Rectal smooth muscle tissue (tissue), 1 donor: ENCODE data around the gene TBX1.

Experiments
- H3K27ac ChIP-seq: one replicate; pipeline ENCODE4 v1.7.0; 2013; ENCODE audit warnings: low read depth, low read length, inconsistent platforms
- H3K27me3 ChIP-seq: one replicate; pipeline ENCODE4 v1.7.0; 2013; ENCODE audit warnings: low read length; ENCODE audit not compliant: control insufficient read depth, insufficient read depth
- H3K36me3 ChIP-seq: one replicate; pipeline ENCODE4 v1.7.0; 2013; ENCODE audit warnings: low read length; ENCODE audit not compliant: control insufficient read depth, insufficient read depth
- H3K4me1 ChIP-seq: one replicate; pipeline ENCODE4 v1.7.0; 2013; ENCODE audit warnings: low read length; ENCODE audit not compliant: control insufficient read depth, insufficient read depth
- H3K4me3 ChIP-seq: one replicate; pipeline ENCODE4 v1.7.0; 2013; ENCODE audit warnings: low read length
- H3K9ac ChIP-seq: one replicate; pipeline ENCODE4 v1.7.0; 2013; ENCODE audit warnings: low read length

The TBX1 gene

GRCh38 chr22:19801340-19802000 is 40.9 kb downstream of the TBX1 start:
- no peaks in the 10 kb centered on the region for H3K27me3 ChIP-seq
- no peak overlapping the region for H3K9ac ChIP-seq
- H3K4me3 ChIP-seq, result no peak overlapping the region
- H3K27ac ChIP-seq, result no peak overlapping the region
- no peaks in the 10 kb centered on the region for H3K36me3 ChIP-seq
- H3K4me1 ChIP-seq, result no peaks in the 10 kb centered on the region

GRCh38 chr22:19802001-19802893 is 41.7 kb downstream of the TBX1 start:
- Histone ChIP-seq H3K27me3 (no peaks in the 10 kb centered on the region), H3K36me3 (no peaks in the 10 kb centered on the region), H3K27ac (no peak overlapping the region), H3K4me1 (no peaks in the 10 kb centered on the region), H3K9ac (no peak overlapping the region), H3K4me3 (no peak overlapping the region)

DNA sequence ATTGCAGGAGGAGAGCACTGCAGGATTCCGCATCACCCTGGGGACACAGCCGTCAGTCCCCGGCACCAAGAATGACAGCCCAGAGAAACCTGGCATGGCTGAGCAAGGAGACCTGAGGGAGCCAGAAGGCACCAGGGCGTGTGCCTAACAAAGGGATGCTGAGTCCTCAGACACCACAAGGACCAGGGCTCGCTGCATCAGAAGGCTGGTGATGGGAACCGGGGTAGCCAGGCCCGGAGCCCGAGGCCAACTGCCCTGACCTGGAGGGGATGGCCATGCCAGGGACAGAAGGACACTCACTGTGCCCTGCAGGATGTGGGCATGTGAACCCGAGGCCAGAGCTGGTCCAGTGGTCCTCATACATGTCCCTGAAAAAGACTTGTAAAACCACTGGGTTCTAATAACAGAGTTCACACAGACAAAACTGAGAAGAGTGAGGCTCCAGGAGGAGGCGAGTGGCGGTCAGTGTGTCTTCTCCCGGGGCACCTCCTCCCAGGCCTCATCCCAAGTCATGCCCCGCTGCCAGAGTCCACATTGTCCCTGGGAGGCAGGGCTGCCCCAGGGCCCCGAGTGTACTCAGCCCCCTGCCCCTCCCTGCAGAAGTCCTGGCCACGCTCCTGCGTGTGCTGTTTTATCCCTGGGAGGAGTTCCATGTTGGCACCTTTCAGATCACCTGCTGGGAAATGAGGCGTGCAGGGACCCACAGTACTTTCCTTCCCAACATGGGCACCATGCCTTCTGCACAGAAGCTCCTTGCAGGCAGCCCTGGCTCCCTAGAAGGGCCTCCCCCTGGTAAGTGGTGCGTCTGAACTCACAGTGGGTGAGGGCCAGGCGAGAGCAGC is 42.5 kb downstream of the TBX1 start:
- Histone ChIP-seq H3K27me3 (no peaks in the 10 kb centered on the region), H3K4me3 (no peak overlapping the region), H3K36me3 (no peaks in the 10 kb centered on the region), H3K9ac (no peak overlapping the region), H3K27ac (no peak overlapping the region), H3K4me1 (no peaks in the 10 kb centered on the region)

- Histone ChIP-seq H3K36me3 (no peaks in the 10 kb centered on the region), H3K9ac (no peak overlapping the region), H3K4me3 (no peak overlapping the region), H3K27me3 (no peaks in the 10 kb centered on the region), H3K4me1 (no peaks in the 10 kb centered on the region), H3K27ac (no peak overlapping the region)
Observed at GRCh38 chr22:19803736-19804267, 43.2 kb downstream of the TBX1 start.

DNA sequence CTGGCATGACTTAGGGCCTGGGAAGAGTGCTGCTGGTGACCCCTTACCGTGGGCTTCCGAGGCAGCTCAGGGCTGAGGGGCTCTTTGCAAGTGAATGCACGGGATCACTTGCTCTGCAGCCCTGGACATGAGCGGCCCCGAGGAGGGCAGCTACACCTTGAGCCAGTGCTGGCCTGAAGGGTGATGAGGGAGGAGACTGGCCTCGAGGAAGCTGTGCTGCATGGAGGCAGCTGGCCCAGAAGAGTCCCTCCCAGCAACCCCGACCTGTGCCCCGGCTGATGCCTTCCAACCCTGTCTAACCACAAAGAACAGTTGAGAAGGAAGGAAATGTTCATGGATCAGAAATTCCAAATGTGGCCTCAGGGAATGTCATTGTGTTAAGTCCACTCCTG is 45.2 kb downstream of the TBX1 start:
- no peak overlapping the region for H3K27ac ChIP-seq
- no peaks in the 10 kb centered on the region for H3K36me3 ChIP-seq
- no peak overlapping the region for H3K9ac ChIP-seq
- no peaks in the 10 kb centered on the region for H3K4me1 ChIP-seq
- H3K27me3 ChIP-seq, result no peaks in the 10 kb centered on the region
- no peak overlapping the region for H3K4me3 ChIP-seq

GRCh38 chr22:19806213-19807160 is 45.9 kb downstream of the TBX1 start:
- Histone ChIP-seq H3K4me1 (no peaks in the 10 kb centered on the region), H3K27me3 (no peaks in the 10 kb centered on the region), H3K36me3 (no peaks in the 10 kb centered on the region), H3K4me3 (no peak overlapping the region), H3K27ac (no peak overlapping the region), H3K9ac (no peak overlapping the region)

- Histone ChIP-seq H3K4me1 (no peaks in the 10 kb centered on the region), H3K36me3 (no peaks in the 10 kb centered on the region), H3K27me3 (no peaks in the 10 kb centered on the region), H3K4me3 (no peak overlapping the region), H3K9ac (no peak overlapping the region), H3K27ac (no peak overlapping the region)
Observed at GRCh38 chr22:19807161-19807913, 46.8 kb downstream of the TBX1 start.

DNA sequence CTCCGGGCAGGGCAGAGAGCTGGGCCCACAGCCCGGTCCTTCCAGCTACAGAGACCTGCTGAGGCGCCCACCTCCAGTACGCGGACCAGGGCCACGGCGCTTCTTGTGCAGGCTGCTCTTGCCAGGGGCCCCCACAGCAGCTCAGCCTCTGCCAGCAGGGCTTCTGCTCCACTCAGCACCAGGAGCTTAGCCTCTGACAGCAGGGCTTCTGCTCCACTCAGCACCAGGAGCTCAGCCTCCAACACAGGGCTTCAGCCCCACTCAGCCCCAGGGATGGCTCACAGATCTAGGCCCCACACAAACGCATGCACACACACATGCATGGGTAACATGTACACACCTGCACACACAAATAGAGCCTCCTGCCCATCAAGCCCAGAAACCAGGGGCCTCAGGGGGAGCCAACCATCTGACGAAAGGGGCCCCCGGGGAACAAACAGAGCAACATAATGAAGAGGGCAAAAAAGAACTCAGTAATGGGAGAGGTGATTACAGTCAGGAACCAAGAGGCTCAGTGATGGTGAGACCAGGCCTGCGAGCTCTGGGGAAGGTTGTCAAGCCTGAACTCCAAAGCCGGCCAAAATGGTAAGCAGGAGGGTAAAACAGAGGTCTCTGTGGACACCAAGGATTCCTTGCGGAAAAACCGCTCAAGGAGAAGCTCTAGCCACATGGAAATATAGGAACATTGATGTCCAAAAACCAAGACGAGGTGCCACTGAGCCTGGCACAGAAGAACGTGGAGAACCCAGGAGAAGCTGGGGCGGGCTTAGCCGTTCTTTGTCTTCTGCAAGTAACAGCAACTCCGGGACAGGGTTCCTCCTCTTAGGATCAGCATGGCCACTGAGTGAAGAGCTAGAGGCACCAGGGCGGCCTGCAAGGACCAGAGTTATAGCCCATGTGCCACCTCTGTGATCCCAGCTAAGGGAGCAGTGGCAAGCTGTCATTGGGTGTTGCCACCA is 47.6 kb downstream of the TBX1 start:
- Histone ChIP-seq H3K27me3 (no peaks in the 10 kb centered on the region), H3K4me3 (no peak overlapping the region), H3K9ac (no peak overlapping the region), H3K36me3 (no peaks in the 10 kb centered on the region), H3K27ac (no peak overlapping the region), H3K4me1 (no peaks in the 10 kb centered on the region)

DNA sequence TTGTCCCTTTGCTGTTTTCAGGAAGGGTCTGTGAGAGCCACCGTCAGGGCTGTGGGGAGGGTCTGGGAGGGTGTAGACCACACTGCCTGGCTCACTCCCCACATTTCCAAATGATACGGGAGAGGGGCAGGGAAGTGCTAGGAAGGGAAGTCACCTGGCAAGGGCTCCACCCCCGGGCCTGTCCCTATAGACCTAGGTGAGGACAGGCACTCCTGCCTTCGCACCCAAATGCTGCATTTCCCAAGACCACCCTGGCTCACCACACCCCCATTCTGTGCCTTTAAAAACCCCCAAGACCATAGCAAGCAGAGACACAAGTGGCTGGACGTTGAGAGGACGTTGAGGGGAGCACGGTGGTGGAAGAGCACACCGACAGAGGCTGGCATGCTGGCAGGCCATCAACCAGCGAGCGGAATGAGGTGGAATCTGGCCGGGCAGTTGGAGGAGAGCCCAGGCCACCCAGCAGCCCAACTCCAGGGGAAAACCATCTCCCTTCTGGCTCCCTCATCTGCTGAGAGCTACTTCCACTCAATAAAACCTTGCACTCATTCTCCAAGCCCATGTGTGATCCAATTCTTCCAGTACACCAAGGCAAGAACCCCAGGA is 48.4 kb downstream of the TBX1 start:
- Histone ChIP-seq H3K36me3 (no peaks in the 10 kb centered on the region), H3K9ac (no peak overlapping the region), H3K4me1 (no peaks in the 10 kb centered on the region), H3K4me3 (no peak overlapping the region), H3K27me3 (no peaks in the 10 kb centered on the region), H3K27ac (no peak overlapping the region)

DNA sequence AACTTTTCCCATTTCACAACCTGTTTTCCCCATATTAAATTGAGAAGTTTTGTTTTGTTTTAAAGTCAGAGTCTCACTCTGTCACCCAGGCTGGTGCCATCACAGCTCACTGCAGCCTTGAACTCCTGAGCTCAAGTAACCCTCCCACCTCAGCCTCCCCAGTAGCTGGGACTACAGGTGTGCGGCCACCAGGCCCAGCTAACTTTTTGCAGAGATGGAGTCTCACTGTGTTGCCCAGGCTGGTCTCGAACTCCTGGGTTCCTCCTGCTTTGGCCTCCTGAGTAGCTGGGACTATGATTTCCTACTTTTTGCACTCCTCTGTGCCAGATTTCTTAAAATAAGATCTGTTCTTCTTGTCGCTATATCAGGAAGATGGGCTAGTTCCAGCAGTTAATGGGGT is 49.2 kb downstream of the TBX1 start:
- no peaks in the 10 kb centered on the region for H3K4me1 ChIP-seq
- H3K9ac ChIP-seq, result no peak overlapping the region
- no peak overlapping the region for H3K4me3 ChIP-seq
- no peak overlapping the region for H3K27ac ChIP-seq
- H3K36me3 ChIP-seq, result no peaks in the 10 kb centered on the region
- no peaks in the 10 kb centered on the region for H3K27me3 ChIP-seq
